ENCODE results near the gene C2CD2. TPM values are rescaled to one million over a fixed set of nuclear protein-coding genes. Genes with fewer than 3 reads are reported as not detected.

The C2CD2 gene
- total RNA-seq, 1 donor from 2014 or later: 15.8 TPM

DNA sequence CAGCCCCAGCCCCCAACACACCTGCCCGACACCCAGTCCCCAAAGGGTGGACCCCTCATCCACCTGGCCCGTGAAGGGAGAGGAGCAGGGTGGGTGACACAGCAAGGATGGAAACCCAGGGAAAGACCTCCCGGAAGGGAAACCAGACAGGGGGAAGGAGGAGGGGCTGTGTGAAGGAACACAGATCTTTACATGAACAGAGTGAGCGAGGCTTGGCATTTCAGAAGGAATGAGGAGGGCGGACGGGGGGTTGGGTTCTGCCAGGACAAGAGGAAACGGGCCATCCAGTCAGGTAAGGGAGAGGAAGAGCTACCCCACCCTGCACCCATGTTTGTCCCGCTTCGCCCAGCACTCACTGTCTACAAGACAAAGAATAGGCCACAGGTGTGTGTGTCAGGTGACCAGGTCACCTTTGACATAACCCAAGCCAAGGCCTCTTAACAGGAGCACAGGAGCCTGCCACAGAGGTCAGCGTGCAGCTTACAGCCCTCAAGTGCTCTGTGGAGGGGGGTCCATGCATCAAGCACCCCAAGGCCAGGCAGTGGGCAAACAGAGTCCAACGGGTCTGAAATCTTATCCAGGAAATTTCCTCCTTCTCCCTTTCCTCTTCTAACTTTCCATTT, 56.7 kb downstream of the C2CD2 start:
- H3K27me3 ChIP-seq (ENCODE audit: control insufficient read depth, insufficient read depth, low read length): no peaks in the 10 kb centered on the region
- H3K36me3 ChIP-seq (ENCODE audit: control insufficient read depth, insufficient read depth, low read length): no peaks in the 10 kb centered on the region
- no peak overlapping the region for H3K4me3 ChIP-seq (ENCODE audit: low read depth, low read length)
- TF ChIP-seq, protein P1, sequence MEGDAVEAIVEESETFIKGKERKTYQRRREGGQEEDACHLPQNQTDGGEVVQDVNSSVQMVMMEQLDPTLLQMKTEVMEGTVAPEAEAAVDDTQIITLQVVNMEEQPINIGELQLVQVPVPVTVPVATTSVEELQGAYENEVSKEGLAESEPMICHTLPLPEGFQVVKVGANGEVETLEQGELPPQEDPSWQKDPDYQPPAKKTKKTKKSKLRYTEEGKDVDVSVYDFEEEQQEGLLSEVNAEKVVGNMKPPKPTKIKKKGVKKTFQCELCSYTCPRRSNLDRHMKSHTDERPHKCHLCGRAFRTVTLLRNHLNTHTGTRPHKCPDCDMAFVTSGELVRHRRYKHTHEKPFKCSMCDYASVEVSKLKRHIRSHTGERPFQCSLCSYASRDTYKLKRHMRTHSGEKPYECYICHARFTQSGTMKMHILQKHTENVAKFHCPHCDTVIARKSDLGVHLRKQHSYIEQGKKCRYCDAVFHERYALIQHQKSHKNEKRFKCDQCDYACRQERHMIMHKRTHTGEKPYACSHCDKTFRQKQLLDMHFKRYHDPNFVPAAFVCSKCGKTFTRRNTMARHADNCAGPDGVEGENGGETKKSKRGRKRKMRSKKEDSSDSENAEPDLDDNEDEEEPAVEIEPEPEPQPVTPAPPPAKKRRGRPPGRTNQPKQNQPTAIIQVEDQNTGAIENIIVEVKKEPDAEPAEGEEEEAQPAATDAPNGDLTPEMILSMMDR (IDR thresholded peaks at IDR 0.05; ENCODE audit: insufficient read depth, low read length, poor library complexity, severe bottlenecking): no peak
- DNase-seq (ENCODE audit: low read depth): no peak

DNA sequence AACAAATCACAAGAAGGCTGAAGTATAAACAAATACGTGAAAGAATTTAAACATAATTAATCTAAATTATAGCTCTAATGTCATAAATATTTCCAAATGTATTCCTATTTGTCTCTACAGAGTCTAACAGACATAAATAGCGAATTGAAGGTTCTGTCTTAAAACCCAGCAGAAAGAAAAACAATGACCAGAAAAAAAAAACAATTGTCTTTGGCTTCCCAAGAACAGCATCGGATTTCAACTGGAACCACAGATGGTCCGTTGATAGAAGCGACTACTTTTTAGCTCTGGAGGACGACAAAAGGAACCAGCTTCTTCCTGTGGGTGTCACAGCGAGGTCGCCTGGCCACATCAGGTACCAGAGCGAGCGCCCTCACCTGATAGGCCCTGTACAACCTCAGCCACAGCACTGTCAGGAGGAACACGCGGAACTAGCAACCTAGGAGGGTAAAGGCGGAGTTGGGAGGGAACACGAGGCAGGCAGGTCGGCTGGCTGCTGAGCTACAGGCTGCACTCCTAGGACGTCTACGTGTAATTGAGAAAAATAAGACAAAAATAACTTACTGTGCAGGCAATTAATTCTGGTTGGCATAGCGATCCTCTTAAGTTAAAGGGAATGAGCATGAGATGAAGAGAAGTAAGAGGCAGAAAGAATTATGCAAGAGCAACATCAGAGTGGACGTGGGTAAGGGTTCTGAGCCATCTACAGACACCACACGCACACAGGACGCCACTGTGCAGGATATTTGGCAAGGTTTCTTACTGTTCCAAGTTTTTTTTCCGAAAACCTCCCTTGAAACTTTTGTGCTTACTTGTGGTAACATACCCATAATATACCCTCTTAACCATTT, 58.0 kb downstream of the C2CD2 start:
- no peak for DNase-seq (ENCODE audit: low read depth)
- TF ChIP-seq, protein P1 (IDR thresholded peaks at IDR 0.05; ENCODE audit: insufficient read depth, low read length, poor library complexity, severe bottlenecking): no peak
- H3K36me3 ChIP-seq (ENCODE audit: control insufficient read depth, insufficient read depth, low read length): no peaks in the 10 kb centered on the region

DNA sequence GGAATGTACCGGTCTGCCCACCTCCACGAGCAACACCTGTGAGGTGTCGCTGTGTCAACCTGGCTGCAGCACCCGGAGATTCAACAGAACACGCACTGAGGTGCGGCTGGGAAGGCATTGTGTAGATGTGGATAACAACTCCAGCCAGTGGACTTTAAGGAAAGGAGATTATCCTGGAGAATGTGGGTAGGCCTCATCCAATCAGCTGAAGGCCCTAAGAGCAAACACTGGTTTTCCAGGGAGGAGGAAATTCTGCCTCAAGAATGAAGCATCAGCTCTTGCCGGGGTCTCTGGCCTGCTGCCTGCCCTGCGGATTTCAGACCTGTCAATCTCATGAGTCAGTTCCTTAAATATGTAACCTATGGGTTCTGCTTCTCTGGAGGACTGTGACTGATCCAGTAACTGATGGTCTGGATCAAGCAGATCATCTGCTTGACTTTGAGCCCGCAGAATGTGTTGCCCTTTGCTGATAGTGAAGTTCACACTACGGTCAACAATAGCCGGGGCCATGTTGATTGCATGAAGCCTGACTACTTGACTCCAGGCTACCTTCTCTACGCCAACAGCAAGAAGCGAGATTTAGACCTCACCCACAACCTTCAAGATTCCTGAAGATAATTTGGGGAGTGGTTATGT, 58.8 kb downstream of the C2CD2 start:
- no peaks in the 10 kb centered on the region for H3K36me3 ChIP-seq (ENCODE audit: control insufficient read depth, insufficient read depth, low read length)
- H3K27me3 ChIP-seq (ENCODE audit: control insufficient read depth, insufficient read depth, low read length): no peaks in the 10 kb centered on the region
- DNase-seq (ENCODE audit: low read depth): peak; percentile 44
- no peak overlapping the region for H3K4me3 ChIP-seq (ENCODE audit: low read depth, low read length)
- TF ChIP-seq, protein P1 (IDR thresholded peaks at IDR 0.05; ENCODE audit: insufficient read depth, low read length, poor library complexity, severe bottlenecking): no peak

More for the DNA sequence above, 58.0 kb downstream of the C2CD2 start:
- Histone ChIP-seq H3K4me3 (ENCODE audit: low read depth, low read length) (no peak overlapping the region), H3K27me3 (ENCODE audit: control insufficient read depth, insufficient read depth, low read length) (no peaks in the 10 kb centered on the region)

DNA sequence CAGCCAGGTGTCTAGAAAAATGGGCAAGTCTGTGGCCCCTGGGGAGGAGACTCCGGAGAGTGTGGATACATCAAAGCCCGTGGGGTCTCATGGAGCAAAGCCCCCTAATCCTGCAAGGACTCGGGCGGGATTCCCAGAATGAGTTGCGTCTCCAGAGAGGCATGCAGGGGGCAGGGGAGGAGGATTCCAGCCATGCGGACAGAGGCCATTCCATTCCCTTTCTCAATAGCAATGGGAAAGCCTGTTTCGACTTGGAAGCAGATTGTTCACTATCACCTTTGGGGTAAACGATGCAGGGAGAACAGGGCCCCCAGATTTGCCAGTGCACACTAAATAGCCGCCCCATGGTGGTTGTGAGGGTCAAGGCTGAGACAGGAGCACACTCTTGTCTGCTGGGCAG, 59.3 kb downstream of the C2CD2 start:
- Histone ChIP-seq H3K4me3 (ENCODE audit: low read depth, low read length) (no peak overlapping the region), H3K36me3 (ENCODE audit: control insufficient read depth, insufficient read depth, low read length) (no peaks in the 10 kb centered on the region), H3K27me3 (ENCODE audit: control insufficient read depth, insufficient read depth, low read length) (no peaks in the 10 kb centered on the region)
- no peak for DNase-seq (ENCODE audit: low read depth)
- TF ChIP-seq, protein P1 (IDR thresholded peaks at IDR 0.05; ENCODE audit: insufficient read depth, low read length, poor library complexity, severe bottlenecking): no peak

DNA sequence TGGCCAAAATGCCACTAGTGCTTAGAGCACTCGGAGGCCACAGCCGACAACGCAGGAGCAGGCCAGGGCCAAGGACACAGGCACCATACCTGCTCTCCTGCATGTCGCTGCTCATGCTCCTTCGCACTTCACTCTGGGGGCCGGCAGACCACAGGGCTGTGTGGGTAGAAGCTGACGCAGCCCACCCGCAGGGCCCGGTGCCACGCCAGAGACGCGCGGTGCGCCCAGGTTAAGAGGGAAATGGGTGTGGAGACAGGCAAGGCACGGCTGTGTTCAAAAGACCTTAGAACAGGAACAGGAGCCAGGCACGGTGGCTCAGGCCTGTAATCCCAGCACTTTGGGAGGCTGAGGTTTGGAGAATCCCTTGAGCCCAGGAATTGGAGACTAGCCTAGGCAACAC, 61.1 kb downstream of the C2CD2 start:
- DNase-seq (ENCODE audit: low read depth): no peak
- H3K36me3 ChIP-seq (ENCODE audit: control insufficient read depth, insufficient read depth, low read length): no peaks in the 10 kb centered on the region
- no peak overlapping the region for H3K4me3 ChIP-seq (ENCODE audit: low read depth, low read length)
- TF ChIP-seq, protein P1 (IDR thresholded peaks at IDR 0.05; ENCODE audit: insufficient read depth, low read length, poor library complexity, severe bottlenecking): no peak
- H3K27me3 ChIP-seq (ENCODE audit: control insufficient read depth, insufficient read depth, low read length): no peaks in the 10 kb centered on the region

All from kidney epithelial cell (primary cell).